ENCODE data around the gene B4GALNT4.

B4GALNT4 gene

DNA sequence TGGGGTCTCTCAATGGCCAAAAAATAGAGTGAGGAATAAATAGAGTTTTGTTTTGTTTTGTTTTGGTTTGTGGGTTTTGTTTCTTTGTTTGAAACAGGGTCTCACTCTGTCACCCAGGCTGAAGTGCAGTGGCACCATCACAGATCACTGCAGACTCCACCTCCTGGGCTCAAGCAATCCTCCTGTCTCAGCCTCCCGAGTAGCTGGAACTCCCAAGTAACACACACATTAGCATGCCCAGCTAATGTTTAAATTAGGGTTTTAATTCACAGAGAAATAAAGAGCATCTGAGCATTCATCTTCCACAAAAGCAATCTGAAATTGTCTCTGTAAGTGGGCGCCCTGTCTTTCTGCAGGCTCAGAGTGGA lies 39.4 kb upstream of the B4GALNT4 start:
- DNase-seq, result no peak
- no peak overlapping the region for H2AK5ac ChIP-seq (ENCODE audit: low read length, severe bottlenecking)
- H3K27ac ChIP-seq (ENCODE audit: low read length, poor library complexity, severe bottlenecking), result no peak overlapping the region
- H3K9me3 ChIP-seq (ENCODE audit: control insufficient read depth, low read length), result no peaks in the 10 kb centered on the region
- H2AFZ ChIP-seq (ENCODE audit: low read depth, low read length), result no peak overlapping the region
- WGBS, result 100% methylated on average over 2 of the region's 2 CpGs
- peaks cover 2% of the 10 kb centered on the region for H3K79me1 ChIP-seq (replicated peaks; ENCODE audit: low read length, poor library complexity, severe bottlenecking)
- no peak overlapping the region for H3K18ac ChIP-seq (ENCODE audit: low read depth in 1 of 2, low read length in 2 of 2)
- no peak overlapping the region for H2BK5ac ChIP-seq (ENCODE audit: low read depth, low read length, poor library complexity, severe bottlenecking)
- H3K9ac ChIP-seq (ENCODE audit: low read length), result no peak overlapping the region
- no peak overlapping the region for H2BK15ac ChIP-seq (ENCODE audit: low read depth, poor library complexity, severe bottlenecking)
- H3K4ac ChIP-seq (ENCODE audit: low read depth in 1 of 2, low read length in 2 of 2), result no peak overlapping the region
- peaks cover 26% of the 10 kb centered on the region for H3K4me1 ChIP-seq (ENCODE audit: control insufficient read depth, insufficient read depth, low read depth, low read length)
- H4K8ac ChIP-seq (ENCODE audit: low read length), result no peak overlapping the region
- H3K36me3 ChIP-seq (ENCODE audit: control insufficient read depth in 1 of 2, insufficient read depth in 2 of 2, low read depth in 1 of 2, low read length in 2 of 2), result no peaks in the 10 kb centered on the region
- no peaks in the 10 kb centered on the region for H3K27me3 ChIP-seq (ENCODE audit: control insufficient read depth in 1 of 2, insufficient read depth in 1 of 2, low read length in 2 of 2)
- no peak overlapping the region for H3K4me3 ChIP-seq (ENCODE audit: insufficient read depth in 1 of 2, low read depth in 1 of 2, low read length in 2 of 2)
- no peak overlapping the region for H2BK120ac ChIP-seq (ENCODE audit: low read depth, low read length)
- no peak overlapping the region for H3K14ac ChIP-seq (ENCODE audit: low read length in 2 of 2)
- H3K23ac ChIP-seq (ENCODE audit: low read length in 2 of 2), result no peak overlapping the region
- no peak overlapping the region for H4K91ac ChIP-seq (ENCODE audit: low read length)
- no peak overlapping the region for H3K4me2 ChIP-seq (ENCODE audit: low read length, poor library complexity, severe bottlenecking)
- H2BK12ac ChIP-seq (ENCODE audit: low read length in 2 of 2), result peak overlapping the region in 1 of 2 experiments; percentile 72

DNA sequence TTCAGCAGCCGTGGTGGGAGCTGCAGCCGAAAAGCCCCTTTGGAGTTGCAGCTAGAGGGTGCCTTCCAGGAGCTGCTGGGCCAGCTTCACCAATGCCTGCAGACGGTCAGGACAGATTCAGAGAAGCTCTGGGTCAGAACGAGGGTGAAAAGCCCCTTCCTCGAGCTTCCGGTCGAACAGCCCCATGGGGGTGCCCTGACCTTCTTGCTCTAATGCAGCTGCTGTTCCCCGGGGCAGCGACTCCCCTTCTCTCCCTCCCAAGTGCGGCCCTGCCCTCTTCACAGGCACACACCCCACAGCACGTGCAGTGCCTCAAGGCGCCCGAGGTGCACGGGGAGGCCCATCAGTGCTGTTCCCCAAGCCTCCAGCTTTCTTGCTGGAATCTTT lies 39.0 kb upstream of the B4GALNT4 start:
- Histone ChIP-seq H3K9ac (ENCODE audit: low read length) (no peak overlapping the region), H3K79me1 (replicated peaks; ENCODE audit: low read length, poor library complexity, severe bottlenecking) (peaks cover 2% of the 10 kb centered on the region), H3K4me1 (ENCODE audit: control insufficient read depth, insufficient read depth, low read depth, low read length) (peaks cover 26% of the 10 kb centered on the region), H2BK5ac (ENCODE audit: low read depth, low read length, poor library complexity, severe bottlenecking) (no peak overlapping the region), H3K14ac (ENCODE audit: low read length in 2 of 2) (no peak overlapping the region), H3K27me3 (ENCODE audit: control insufficient read depth in 1 of 2, insufficient read depth in 1 of 2, low read length in 2 of 2) (no peaks in the 10 kb centered on the region), H3K4ac (ENCODE audit: low read depth in 1 of 2, low read length in 2 of 2) (no peak overlapping the region), H3K4me2 (ENCODE audit: low read length, poor library complexity, severe bottlenecking) (no peak overlapping the region), H3K36me3 (ENCODE audit: control insufficient read depth in 1 of 2, insufficient read depth in 2 of 2, low read depth in 1 of 2, low read length in 2 of 2) (no peaks in the 10 kb centered on the region), H2BK12ac (ENCODE audit: low read length in 2 of 2) (peak overlapping the region; percentile 9 to 72), H3K4me3 (ENCODE audit: insufficient read depth in 1 of 2, low read depth in 1 of 2, low read length in 2 of 2) (no peak overlapping the region), H4K8ac (ENCODE audit: low read length) (no peak overlapping the region), H4K91ac (ENCODE audit: low read length) (no peak overlapping the region), H2AFZ (ENCODE audit: low read depth, low read length) (no peak overlapping the region), H3K27ac (ENCODE audit: low read length, poor library complexity, severe bottlenecking) (no peak overlapping the region), H3K23ac (ENCODE audit: low read length in 2 of 2) (no peak overlapping the region), H2AK5ac (ENCODE audit: low read length, severe bottlenecking) (no peak overlapping the region), H3K18ac (ENCODE audit: low read depth in 1 of 2, low read length in 2 of 2) (no peak overlapping the region), H2BK120ac (ENCODE audit: low read depth, low read length) (no peak overlapping the region), H3K9me3 (ENCODE audit: control insufficient read depth, low read length) (no peaks in the 10 kb centered on the region), H2BK15ac (ENCODE audit: low read depth, poor library complexity, severe bottlenecking) (peak overlapping the region; percentile 13)
- 94% methylated on average over 14 of the region's 14 CpGs for WGBS
- DNase-seq, result no peak

DNA sequence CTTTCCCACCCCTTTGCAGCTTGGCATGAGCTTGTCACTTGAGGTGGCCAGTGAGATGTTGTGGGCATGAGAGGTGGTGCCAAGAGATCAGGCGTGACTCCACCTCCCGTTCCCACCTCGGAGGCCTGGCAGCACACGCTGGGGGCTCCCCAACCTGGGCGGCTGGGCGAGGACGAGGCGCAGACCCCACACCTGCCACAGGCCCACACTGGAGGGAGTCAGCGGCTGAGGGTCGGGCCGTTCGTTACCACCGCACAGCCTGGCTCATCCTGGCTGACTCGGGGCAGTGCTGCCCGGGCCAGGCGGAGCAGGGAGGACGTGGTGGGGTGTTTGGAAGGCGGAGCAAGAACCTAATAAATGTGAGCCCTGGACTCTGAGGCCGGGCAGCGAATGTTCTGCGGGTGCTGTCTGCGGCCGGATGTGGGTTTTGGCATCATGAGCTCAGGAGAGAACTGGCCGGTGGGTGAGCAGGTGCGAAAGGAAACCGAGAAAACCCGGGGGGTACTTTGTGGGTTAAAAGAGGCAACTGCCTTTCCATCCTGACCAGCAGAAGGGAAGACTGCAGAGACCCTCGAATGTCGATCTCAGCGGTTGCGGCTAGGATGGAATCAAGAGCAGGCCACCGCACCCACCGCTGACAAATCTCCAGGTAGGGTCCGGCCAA lies 38.5 kb upstream of the B4GALNT4 start:
- Histone ChIP-seq H2AK5ac (ENCODE audit: low read length, severe bottlenecking) (no peak overlapping the region), H3K18ac (ENCODE audit: low read depth in 1 of 2, low read length in 2 of 2) (no peak overlapping the region)
- WGBS, result 91% methylated on average over 34 of the region's 34 CpGs

DNA sequence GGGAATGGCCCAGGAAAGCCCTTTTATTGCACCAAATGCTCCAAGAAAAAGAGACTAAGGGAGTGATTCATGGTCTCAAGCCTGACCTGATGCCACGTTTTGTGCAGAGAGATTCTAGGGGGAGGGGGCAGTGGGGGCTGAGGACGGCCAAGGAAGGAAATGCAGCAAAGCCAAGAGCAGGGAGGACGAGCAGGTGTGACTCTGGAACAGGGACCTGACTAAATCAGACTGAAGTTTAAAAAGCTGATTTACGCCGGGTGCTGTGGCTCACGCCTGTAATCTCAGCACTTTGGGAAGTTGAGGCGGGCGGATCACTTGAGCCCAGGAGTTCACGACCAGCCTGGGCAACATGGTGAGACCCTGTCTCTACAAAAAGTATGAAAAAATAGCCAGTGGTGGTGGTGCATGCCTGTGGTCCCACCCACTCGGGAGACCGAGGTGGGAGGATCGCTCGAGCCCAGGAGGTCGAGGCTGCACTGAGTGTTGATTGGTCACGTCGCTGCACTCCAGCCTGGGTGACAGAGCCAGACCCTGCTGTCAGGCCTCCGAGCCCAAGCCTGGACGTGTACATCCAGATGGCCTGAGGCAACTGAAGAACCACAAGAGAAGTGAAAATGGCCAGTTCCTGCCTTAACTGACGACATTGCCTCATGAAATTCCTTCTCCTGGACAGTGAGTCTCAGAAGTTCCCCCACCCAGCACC lies 37.8 kb upstream of the B4GALNT4 start:
- Histone ChIP-seq H3K9ac (ENCODE audit: low read length) (no peak overlapping the region), H2AFZ (ENCODE audit: low read depth, low read length) (no peak overlapping the region), H3K4me3 (ENCODE audit: insufficient read depth in 1 of 2, low read depth in 1 of 2, low read length in 2 of 2) (no peak overlapping the region), H2AK5ac (ENCODE audit: low read length, severe bottlenecking) (no peak overlapping the region), H2BK12ac (ENCODE audit: low read length in 2 of 2) (no peak overlapping the region), H3K23ac (ENCODE audit: low read length in 2 of 2) (no peak overlapping the region), H3K4ac (ENCODE audit: low read depth in 1 of 2, low read length in 2 of 2) (no peak overlapping the region), H2BK15ac (ENCODE audit: low read depth, poor library complexity, severe bottlenecking) (no peak overlapping the region), H3K4me2 (ENCODE audit: low read length, poor library complexity, severe bottlenecking) (no peak overlapping the region), H3K18ac (ENCODE audit: low read depth in 1 of 2, low read length in 2 of 2) (no peak overlapping the region), H3K14ac (ENCODE audit: low read length in 2 of 2) (no peak overlapping the region), H4K91ac (ENCODE audit: low read length) (no peak overlapping the region), H3K27ac (ENCODE audit: low read length, poor library complexity, severe bottlenecking) (no peak overlapping the region), H3K27me3 (ENCODE audit: control insufficient read depth in 1 of 2, insufficient read depth in 1 of 2, low read length in 2 of 2) (no peaks in the 10 kb centered on the region), H3K79me1 (replicated peaks; ENCODE audit: low read length, poor library complexity, severe bottlenecking) (no peaks in the 10 kb centered on the region), H2BK120ac (ENCODE audit: low read depth, low read length) (no peak overlapping the region), H3K4me1 (ENCODE audit: control insufficient read depth, insufficient read depth, low read depth, low read length) (peaks cover 26% of the 10 kb centered on the region), H2BK5ac (ENCODE audit: low read depth, low read length, poor library complexity, severe bottlenecking) (no peak overlapping the region), H3K9me3 (ENCODE audit: control insufficient read depth, low read length) (no peaks in the 10 kb centered on the region), H3K36me3 (ENCODE audit: control insufficient read depth in 1 of 2, insufficient read depth in 2 of 2, low read depth in 1 of 2, low read length in 2 of 2) (no peaks in the 10 kb centered on the region), H4K8ac (ENCODE audit: low read length) (no peak overlapping the region)
- WGBS, result 92% methylated on average over 19 of the region's 19 CpGs
- DNase-seq, result no peak

More for the DNA sequence above, 38.5 kb upstream of the B4GALNT4 start:
- H3K27ac ChIP-seq (ENCODE audit: low read length, poor library complexity, severe bottlenecking), result no peak overlapping the region
- peaks cover 28% of the 10 kb centered on the region for H3K4me1 ChIP-seq (ENCODE audit: control insufficient read depth, insufficient read depth, low read depth, low read length)
- H4K91ac ChIP-seq (ENCODE audit: low read length), result no peak overlapping the region
- H3K27me3 ChIP-seq (ENCODE audit: control insufficient read depth in 1 of 2, insufficient read depth in 1 of 2, low read length in 2 of 2), result no peaks in the 10 kb centered on the region
- no peaks in the 10 kb centered on the region for H3K79me1 ChIP-seq (replicated peaks; ENCODE audit: low read length, poor library complexity, severe bottlenecking)
- DNase-seq, result no peak
- no peak overlapping the region for H3K4me2 ChIP-seq (ENCODE audit: low read length, poor library complexity, severe bottlenecking)
- no peak overlapping the region for H2BK5ac ChIP-seq (ENCODE audit: low read depth, low read length, poor library complexity, severe bottlenecking)
- no peaks in the 10 kb centered on the region for H3K9me3 ChIP-seq (ENCODE audit: control insufficient read depth, low read length)
- H2AFZ ChIP-seq (ENCODE audit: low read depth, low read length), result no peak overlapping the region
- no peak overlapping the region for H3K4me3 ChIP-seq (ENCODE audit: insufficient read depth in 1 of 2, low read depth in 1 of 2, low read length in 2 of 2)
- no peak overlapping the region for H3K23ac ChIP-seq (ENCODE audit: low read length in 2 of 2)
- no peak overlapping the region for H4K8ac ChIP-seq (ENCODE audit: low read length)
- H3K36me3 ChIP-seq (ENCODE audit: control insufficient read depth in 1 of 2, insufficient read depth in 2 of 2, low read depth in 1 of 2, low read length in 2 of 2), result no peaks in the 10 kb centered on the region
- no peak overlapping the region for H2BK120ac ChIP-seq (ENCODE audit: low read depth, low read length)
- peak overlapping the region; percentile 9 to 38 for H2BK12ac ChIP-seq (ENCODE audit: low read length in 2 of 2)
- H3K14ac ChIP-seq (ENCODE audit: low read length in 2 of 2), result no peak overlapping the region
- H3K9ac ChIP-seq (ENCODE audit: low read length), result no peak overlapping the region
- H2BK15ac ChIP-seq (ENCODE audit: low read depth, poor library complexity, severe bottlenecking), result peak overlapping the region; percentile 56
- no peak overlapping the region for H3K4ac ChIP-seq (ENCODE audit: low read depth in 1 of 2, low read length in 2 of 2)

All from mesenchymal stem cell (in vitro differentiated cells and primary cell).